HG02610 (cell line): ENCODE data around the gene NUDT13.

Source experiments
- ATAC-seq: cut with Tn5 transposase; IDR thresholded peaks from one replicate; pipeline ENCODE4 v1.9.1; 2021; ENCODE audit warnings: mild to moderate bottlenecking, moderate library complexity; ENCODE audit not compliant: unreplicated experiment

NUDT13 gene

DNA sequence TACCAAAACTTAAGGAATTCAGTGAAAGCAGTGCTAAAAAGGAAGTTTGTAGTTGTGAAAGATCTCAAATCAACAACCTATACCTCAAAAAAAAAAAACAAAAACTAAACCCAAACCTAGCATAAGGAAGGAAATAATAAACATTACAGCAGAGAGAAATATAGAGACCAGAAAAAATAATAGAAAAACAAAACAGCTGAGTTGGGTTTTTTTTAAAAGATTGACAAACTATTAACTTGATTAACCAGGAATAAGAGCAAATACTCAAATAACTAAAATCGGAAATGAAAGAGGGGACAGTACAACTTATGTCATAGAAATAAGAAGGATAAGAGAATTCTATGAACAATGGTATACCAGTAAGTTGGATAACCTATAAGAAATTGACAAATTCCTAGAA lies 50.8 kb downstream of the NUDT13 start:
- ATAC-seq = no peak

DNA sequence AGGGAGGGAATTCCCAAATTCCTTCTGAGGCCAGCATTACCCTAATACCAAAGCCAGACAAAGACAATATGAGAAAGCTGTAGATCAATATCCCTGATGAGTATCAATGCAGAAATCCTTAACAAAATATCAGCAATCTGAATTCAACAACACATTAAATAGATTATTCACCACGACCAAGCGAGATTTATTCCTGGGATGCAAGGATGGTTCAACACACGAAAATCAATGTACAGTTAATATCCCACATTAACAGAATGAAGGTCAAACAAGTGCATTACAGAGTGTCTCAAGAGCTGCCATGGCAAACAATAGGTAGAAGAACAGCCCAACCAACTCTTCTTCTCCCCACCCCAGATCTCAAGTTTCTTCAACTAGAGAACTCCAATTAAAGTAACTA lies 51.4 kb downstream of the NUDT13 start:
- ATAC-seq = no peak

DNA sequence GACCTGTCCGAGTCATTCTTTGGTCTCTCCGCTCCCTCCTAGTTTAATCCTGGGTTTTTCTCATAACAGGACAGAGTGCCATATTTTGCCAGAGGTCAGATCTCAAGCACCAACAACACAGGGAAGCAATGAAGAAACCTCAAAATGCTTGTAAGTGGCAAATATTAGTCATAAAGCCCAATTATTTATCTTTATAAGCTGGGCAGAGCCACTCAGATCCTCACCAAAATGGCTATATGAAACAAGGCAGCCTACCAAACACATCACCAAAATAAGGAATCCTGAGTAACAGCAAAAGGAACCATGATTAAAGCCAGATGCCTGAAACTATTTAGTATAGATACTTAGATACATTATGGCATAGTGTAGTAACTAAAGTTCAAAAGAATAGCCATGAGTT lies 52.8 kb downstream of the NUDT13 start:
- ATAC-seq = no peak

DNA sequence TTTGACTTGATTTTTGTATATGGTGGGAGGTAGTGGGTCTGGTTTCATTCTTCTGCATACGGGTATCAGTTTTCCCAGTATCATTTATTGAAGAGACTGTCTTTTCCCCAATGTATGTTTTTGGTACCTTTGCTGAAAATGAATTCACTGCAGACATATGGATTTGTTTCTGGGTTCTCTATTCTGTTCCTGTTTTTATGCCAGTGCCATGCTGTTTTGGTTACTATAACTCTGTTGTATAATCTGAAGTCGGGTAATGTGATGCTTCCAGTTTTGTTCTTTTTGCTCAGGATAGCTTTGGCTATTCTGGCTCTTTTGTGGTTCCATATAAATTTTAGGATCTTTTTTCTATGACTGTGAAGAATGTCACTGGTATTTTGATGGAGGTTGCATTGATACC lies 56.7 kb downstream of the NUDT13 start:
- ATAC-seq = no peak

DNA sequence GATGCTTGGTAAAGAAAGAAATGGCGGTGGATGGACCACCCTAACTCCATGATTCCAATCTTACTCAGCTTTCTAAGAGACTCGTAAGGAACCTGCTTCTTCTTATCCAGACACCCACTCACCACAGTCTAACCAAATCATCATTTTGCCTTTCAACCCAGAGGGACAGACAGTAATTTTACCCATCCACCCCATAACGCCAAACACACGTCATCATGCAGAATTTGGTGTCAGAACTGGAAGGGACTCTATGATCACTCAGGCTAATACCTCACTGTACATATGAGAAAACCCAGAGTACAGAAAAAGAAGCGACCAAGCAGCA lies 57.2 kb downstream of the NUDT13 start:
- ATAC-seq = no peak

DNA sequence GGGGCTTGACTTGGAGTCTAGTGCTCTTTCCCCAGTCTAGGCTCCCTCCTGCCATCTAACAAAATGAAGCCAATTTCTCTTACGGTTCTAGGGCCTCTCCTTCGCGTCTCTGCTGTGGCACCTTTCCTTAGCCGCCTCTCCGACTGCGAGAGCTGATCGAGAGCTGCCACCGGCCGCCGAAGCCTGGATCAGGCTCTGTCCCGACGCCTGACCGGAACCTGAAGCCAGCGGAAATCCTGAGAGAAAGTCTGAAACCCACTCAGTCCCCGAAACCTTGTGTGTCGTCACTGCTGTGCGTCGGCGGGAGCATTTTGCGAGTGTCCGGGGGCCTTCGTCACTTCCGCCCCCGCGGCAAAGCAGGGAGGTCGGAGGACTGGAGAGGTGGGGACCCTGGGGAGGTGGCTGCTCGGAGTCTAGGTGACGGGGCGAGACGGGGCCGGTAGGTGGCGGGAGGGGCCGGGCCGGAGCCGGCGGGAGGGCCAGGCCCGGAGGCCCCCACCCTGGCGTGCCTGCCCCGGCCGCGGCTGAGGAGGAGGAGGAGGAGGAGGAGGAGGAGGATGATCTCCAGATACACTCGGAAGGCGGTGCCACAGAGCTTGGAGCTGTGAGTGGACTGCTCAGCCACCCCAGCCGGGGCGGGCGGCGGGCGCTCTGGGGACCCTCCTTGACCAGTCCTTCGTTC lies 57.7 kb downstream of the NUDT13 start, which contains the start of the genes ECD and FAM149B1:
Gene ECD, minus strand, starts transcription at position 226 of the 682 bp plus-strand sequence. CDS start 4,071 bp downstream, outside the sequence.
Gene FAM149B1, plus strand, starts transcription at position 337 of the 682 bp plus-strand sequence. Its CDS starts 221 bp downstream, at position 558.
- peak; percentile 87 for ATAC-seq

DNA sequence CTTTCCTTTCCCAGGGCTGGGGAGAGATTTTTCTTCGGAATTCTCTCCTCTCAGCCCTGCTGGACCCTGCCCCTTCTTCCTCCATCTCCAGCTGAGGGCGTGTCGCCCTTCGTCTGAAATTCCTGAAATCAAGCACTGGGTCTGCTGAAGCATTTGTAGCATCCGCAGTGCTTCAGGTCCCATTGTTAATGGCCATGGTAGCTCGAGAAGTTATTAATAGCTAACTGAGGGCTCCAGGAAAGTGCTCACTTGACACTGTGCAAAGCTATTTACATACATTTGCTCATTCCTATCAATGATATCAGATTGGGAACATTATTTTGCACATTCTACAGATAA lies 58.2 kb downstream of the NUDT13 start:
- peak; percentile 18 for ATAC-seq

DNA sequence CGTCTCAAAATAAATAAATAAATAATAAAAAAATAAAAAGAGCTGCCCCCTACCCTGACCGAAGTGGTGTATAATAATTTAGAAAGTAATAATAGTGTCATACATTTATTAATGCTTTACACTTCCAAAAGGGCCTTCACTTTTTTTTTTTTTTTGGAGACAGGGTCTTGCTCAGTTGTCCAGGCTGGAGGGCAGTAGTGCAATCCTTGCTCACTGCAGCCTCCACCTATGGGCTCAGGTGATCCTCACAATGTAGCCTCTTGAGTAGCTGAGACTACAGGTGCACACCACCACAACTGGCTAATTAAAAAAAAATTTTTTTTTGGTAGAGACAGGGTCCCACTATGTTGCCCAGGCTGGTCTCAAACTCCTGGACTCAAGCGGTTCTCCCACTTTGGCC lies 59.1 kb downstream of the NUDT13 start:
- no peak for ATAC-seq

DNA sequence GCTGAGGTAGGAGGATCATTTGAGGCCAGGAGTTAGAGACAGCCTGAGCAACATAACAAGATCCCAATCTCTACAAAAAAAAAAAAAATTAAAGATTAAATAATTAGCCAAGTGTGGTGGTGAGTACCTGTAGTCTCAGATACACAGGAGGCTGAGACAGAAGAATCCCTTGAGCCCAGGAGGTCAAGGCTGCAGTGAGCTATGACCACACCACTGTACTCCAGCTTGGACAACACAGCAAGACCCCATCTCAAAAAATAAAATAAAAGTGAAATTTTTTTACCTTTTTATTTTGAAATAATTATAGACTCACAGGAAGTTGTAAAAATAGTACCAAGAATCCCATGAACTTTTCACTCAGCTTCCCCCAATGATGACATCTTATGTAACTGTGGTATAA lies 62.6 kb downstream of the NUDT13 start:
- no peak for ATAC-seq

DNA sequence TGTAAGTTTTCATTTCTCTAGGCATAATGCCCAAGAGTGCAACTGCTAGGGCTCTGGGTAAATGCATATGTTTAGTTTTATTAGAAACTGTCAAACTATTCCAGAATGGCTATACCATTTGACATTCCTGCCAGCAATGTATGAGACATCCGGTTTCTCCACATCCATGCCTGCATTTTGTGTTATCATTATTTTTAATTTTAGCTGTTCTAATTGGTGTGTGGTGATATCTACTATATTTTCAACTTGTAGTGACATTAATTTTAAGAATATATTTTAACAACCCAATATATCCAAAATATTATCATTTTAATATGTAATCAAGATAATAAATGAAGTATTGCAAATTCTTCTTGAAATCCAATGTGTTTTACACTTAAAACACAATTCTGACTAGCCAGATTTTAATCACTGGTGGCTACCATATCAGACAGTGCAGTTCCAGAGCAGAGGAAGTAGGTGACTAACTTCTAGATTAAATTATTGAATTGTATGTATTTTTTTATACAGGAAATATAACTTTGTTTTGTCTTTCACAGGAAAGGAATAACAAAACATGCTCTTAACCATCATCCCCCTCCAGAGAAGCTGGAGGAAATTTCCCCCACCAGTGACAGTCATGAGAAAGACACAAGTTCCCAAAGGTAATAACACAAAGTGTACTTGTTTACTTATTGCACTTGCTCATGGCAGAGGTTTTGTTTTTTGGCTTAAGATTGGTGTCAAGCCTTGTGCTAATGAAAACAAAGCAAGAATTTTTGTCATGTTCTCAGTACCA lies 64.1 kb downstream of the NUDT13 start:
- no peak for ATAC-seq
